Measurements from ENCODE around the gene AKT3. TPM values are rescaled to one million over a fixed set of nuclear protein-coding genes. Genes with fewer than 3 reads are reported as not detected.

AKT3 gene
- total and polyA plus RNA-seq, 4 donors = 7.1 to 53.1 (median 23.8) TPM

DNA sequence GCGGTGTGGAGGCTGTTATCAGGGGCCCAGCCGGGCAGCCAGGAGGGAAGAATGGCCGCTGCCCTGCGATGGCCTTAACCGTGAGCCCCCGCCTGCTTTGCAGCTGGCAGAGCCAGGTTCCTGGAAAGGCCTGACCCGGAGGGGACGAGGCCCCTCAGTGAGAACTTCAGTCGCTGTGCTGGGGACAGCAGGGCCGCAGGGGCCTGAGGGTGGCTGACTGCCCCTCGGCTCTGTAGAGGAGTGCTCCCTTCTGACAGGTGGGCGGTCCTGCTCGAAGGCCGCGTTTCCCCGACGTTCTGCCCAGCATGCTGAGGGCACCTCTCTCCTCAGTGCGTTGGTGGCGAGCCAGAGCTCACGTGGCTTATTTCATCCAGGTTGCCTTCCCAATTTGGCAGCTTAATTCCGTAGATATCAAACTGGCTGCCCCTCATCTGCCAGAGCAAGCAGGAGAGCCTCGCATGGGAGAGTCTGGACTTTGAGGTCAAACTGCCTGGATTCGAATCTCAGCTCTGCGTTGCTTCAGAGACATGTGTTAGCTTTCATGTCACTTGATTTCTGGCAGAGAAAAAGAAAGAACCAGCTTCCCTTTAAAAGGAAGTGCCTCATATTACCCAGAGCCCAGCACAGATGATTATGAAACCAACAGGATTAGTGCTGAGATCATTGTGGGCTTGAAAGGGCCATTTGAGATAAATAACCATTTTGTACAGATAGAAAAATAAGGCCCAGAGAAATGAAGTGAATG lies 354.4 kb downstream of the AKT3 start:
- Histone ChIP-seq H3K9me3 (ENCODE audit: control insufficient read depth in 4 of 4, insufficient read depth in 3 of 4, low read length in 3 of 4) (no peaks in the 10 kb centered on the region), H3K27ac (ENCODE audit: low read depth in 1 of 2, low read length in 1 of 2) (peak overlapping the region; percentile 37 to 75), H3K27me3 (ENCODE audit: control insufficient read depth in 3 of 3, insufficient read depth in 3 of 3, low read length in 2 of 3) (no peaks in the 10 kb centered on the region), H3K4me3 (no peak overlapping the region), H3K36me3 (ENCODE audit: control insufficient read depth in 4 of 4, insufficient read depth in 4 of 4, low read length in 4 of 4) (peaks cover 0 to 13% (median 6%) of the 10 kb centered on the region in 4 donors), H3K4me1 (ENCODE audit: control insufficient read depth in 5 of 5, insufficient read depth in 5 of 5, low read length in 5 of 5) (peaks cover 0 to 5% (median 0%) of the 10 kb centered on the region in 5 donors), H3K9ac (ENCODE audit: insufficient read depth in 1 of 2, low read length in 2 of 2) (no peak overlapping the region)
- ATAC-seq (ENCODE audit: insufficient read depth, low FRiP score) (no peak), DNase-seq (peak in 2 of 3 donors; percentile 47 to 49)
- 69 to 82% methylated on average over 24 of the region's 24 CpGs for WGBS, 2 donors
- TF ChIP-seq CTCF (IDR thresholded peaks at IDR 0.05; ENCODE audit: control extremely low read depth, extremely low read depth) = no peak

GRCh38 chr1:243494741-243495431 lies 355.2 kb downstream of the AKT3 start:
- WGBS, 2 donors = 90 to 93% methylated on average over 15 of the region's 15 CpGs
- no peak for DNase-seq

DNA sequence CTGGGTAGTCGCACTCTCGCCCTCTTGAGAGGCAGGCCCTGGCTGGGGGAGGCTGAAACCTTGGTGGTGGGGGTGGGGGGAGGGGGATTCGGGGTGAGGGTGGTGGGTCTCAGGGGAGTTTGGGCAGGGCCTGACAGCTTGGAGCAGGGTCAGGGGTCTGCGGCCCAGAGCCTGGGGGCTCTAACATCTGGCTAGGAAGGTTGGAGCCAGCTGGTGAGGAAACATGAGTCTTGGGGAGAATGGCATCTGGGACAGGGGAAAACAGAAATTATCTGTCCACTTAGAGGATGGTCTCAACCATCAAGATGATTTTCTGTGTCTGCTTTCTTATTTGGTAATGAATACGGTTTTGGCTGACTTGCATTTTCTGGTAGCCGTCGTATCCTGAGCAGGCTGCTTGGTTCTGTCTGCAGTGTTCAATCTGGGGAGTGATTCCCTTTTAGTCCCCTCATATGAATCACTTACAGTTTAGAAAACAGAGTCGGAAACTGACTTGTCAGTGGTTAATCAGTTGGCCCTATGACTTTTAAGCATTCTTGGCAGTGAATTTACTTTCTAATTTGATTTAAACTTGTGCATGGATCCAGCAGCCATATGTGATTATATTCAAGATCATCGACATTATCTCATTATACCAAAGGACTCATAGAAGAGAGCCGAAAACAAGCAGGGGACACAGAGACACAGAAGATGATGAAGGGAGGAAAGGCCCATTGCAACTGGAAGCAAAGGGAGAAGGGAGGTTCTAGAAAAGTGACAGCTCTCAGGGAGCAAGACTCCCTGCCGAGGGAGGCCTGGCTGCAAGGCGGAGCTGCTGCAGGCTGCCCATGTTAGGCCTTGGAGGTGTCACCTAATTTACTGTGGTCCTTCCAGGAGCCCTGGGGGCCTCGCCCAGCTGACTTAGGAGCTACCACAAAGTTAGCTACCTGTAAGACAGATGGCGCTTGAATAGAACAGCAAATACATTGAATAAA lies 356.6 kb downstream of the AKT3 start:
- Histone ChIP-seq H3K4me3 (no peak overlapping the region), H3K4me1 (ENCODE audit: control insufficient read depth in 5 of 5, insufficient read depth in 5 of 5, low read length in 5 of 5) (peaks cover 0 to 5% (median 0%) of the 10 kb centered on the region in 5 donors), H3K27ac (ENCODE audit: low read depth in 1 of 2, low read length in 1 of 2) (no peak overlapping the region), H3K36me3 (ENCODE audit: control insufficient read depth in 4 of 4, insufficient read depth in 4 of 4, low read length in 4 of 4) (peaks cover 0 to 23% (median 6%) of the 10 kb centered on the region in 4 donors), H3K9ac (ENCODE audit: insufficient read depth in 1 of 2, low read length in 2 of 2) (no peak overlapping the region), H3K9me3 (ENCODE audit: control insufficient read depth in 4 of 4, insufficient read depth in 3 of 4, low read length in 3 of 4) (no peaks in the 10 kb centered on the region), H3K27me3 (ENCODE audit: control insufficient read depth in 3 of 3, insufficient read depth in 3 of 3, low read length in 2 of 3) (no peaks in the 10 kb centered on the region)
- DNase-seq = no peak
- ATAC-seq (ENCODE audit: insufficient read depth, low FRiP score) = no peak
- 81 to 88% methylated on average over 14 of the region's 14 CpGs for WGBS, 2 donors
- no peak for TF ChIP-seq CTCF (IDR thresholded peaks at IDR 0.05; ENCODE audit: control extremely low read depth, extremely low read depth)

More at GRCh38 chr1:243494741-243495431, 355.2 kb downstream of the AKT3 start:
- H3K9me3 ChIP-seq (ENCODE audit: control insufficient read depth in 4 of 4, insufficient read depth in 3 of 4, low read length in 3 of 4) = no peaks in the 10 kb centered on the region
- no peak overlapping the region for H3K4me3 ChIP-seq
- no peak overlapping the region for H3K9ac ChIP-seq (ENCODE audit: insufficient read depth in 1 of 2, low read length in 2 of 2)
- no peaks in the 10 kb centered on the region for H3K27me3 ChIP-seq (ENCODE audit: control insufficient read depth in 3 of 3, insufficient read depth in 3 of 3, low read length in 2 of 3)
- ATAC-seq (ENCODE audit: insufficient read depth, low FRiP score) = no peak
- H3K36me3 ChIP-seq (ENCODE audit: control insufficient read depth in 4 of 4, insufficient read depth in 4 of 4, low read length in 4 of 4) = peaks cover 0 to 14% (median 6%) of the 10 kb centered on the region in 4 donors
- no peak for TF ChIP-seq CTCF (IDR thresholded peaks at IDR 0.05; ENCODE audit: control extremely low read depth, extremely low read depth)
- peaks cover 0 to 5% (median 0%) of the 10 kb centered on the region in 5 donors for H3K4me1 ChIP-seq (ENCODE audit: control insufficient read depth in 5 of 5, insufficient read depth in 5 of 5, low read length in 5 of 5)
- H3K27ac ChIP-seq (ENCODE audit: low read depth in 1 of 2, low read length in 1 of 2) = peak overlapping the region in 1 of 2 donors; percentile 38
